ENCODE results near the gene TAPBP.
"Not testable (repeated sequence)": the region's sequence is repeated elsewhere in the genome, so short reads cannot be mapped to it uniquely, and the experiment has no call there.

Gene TAPBP

DNA sequence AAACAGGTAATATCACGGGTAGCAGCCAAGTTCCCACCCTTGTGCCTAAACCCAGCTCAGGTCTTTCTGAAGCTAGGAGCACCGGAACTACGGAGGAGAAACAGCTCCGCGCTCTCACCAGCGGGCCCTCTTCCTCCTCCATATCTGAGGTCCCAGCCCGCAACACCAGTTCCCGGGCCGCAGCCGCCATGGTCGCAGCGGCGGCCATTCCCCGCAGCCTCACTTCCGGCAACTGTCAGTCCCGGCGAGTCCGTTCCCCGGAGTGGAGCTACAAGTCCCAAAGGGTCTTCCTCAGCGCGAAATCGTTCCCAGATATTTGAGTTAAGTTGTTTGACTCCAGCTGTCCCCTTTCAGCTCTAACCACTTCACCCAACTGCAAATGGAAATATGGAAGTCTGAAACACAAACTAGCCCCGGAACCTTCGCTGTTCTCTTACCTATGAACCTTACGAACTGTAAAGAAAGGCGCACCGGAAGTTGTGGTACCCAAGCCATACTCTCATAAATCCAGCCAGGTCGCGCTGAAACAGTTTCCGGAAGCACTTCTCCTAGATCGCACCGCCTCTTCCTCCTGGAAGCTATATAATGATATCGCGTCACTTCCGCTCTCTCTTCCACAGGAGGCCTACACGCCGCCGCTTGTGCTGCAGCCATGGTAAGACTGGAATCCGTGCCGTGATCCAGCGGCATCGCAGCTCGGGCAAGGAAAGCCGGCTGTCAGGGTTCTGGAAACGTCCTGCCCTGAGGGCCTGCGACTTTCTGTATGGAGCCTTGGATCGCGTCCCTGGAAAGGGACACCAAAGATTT, 42.2 kb downstream of the TAPBP start, which contains the start of the genes RPS18 and VPS52:
Gene RPS18, plus strand, starts transcription at position 608 of the 807 bp plus-strand sequence. Its CDS starts 45 bp downstream, at position 653.
Gene VPS52, minus strand, starts transcription at position 409 of the 807 bp plus-strand sequence. Its CDS starts 201 bp downstream, at position 208.
- TF ChIP-seq POLR2A (IDR thresholded peaks at IDR 0.05; ENCODE audit: low read depth, low read length): peak; percentile 98
- peak; percentile 85 for FAIRE-seq
- no peak for DNase-seq (ENCODE audit: insufficient read length, low spot score)

DNA sequence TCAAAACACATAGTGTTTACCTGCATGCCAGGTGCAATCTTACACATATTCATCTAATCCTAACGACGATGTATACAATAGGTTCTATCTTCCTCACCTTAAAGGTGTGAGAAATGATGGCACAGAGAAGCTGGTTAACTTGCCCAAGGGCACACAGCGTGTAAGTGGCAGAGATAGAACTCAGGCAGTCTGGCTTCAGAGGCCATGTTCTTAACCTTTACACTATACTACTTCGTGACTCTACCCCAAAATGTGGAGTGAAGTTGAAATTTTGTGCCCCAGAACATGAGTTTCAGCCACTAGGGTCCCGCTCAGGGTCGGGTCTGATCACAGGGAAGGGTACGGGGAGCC, 42.8 kb downstream of the TAPBP start:
- TF ChIP-seq POLR2A (IDR thresholded peaks at IDR 0.05; ENCODE audit: low read depth, low read length): no peak
- DNase-seq (ENCODE audit: insufficient read length, low spot score) (no peak), FAIRE-seq (no peak)

DNA sequence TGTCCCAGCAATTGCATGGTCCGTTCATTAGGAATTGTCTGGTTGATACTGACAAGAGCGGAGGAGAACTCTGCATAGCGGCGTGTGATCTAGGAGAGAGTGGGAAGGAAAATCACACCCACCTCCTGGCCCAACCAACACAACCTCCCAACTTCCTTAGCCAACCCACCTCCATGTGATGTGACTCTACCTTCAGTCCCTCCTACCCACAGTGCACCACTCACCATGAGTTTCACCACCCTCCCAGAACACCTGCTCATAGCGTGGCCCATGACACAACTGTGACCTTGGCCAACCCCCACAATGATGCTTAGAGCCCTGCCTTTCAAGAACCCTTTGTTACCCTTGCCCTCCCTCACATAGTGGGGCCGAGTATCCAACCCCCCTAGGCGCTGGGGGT, 49.9 kb downstream of the TAPBP start:
- no peak for TF ChIP-seq POLR2A (IDR thresholded peaks at IDR 0.05; ENCODE audit: low read depth, low read length)
- no peak for FAIRE-seq
- DNase-seq (ENCODE audit: insufficient read length, low spot score): no peak

DNA sequence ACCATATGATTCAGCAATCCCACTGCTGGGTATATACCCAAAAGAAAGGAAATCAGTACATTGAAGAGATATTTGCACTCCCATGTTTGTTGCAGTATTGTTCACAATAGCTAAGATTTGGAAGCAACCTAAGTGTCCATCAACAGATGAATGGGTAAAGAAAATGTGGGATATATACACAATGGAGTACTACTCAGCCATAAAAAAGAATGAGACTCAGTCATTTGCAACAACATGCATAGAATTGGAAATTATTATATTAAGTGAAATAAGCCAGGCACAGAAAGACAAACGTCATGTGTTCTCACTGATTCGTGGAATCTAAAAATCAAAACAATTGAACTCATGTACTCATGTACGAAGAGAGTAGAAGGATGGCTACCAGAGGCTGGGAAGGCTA, 51.4 kb downstream of the TAPBP start:
- not testable (repeated sequence) for FAIRE-seq; DNase-seq (ENCODE audit: insufficient read length, low spot score)

GRCh38 chr6:33259032-33259431, 54.8 kb downstream of the TAPBP start:
- no peak for TF ChIP-seq POLR2A (IDR thresholded peaks at IDR 0.05; ENCODE audit: low read depth, low read length)
- DNase-seq (ENCODE audit: insufficient read length, low spot score): no peak
- no peak for FAIRE-seq

- TF ChIP-seq POLR2A (IDR thresholded peaks at IDR 0.05; ENCODE audit: low read depth, low read length): no peak
- FAIRE-seq (no peak), DNase-seq (ENCODE audit: insufficient read length, low spot score) (no peak)
Measured at GRCh38 chr6:33254591-33254990, 59.3 kb downstream of the TAPBP start.

GRCh38 chr6:33252759-33253158, 61.1 kb downstream of the TAPBP start:
- FAIRE-seq: no peak
- no peak for TF ChIP-seq POLR2A (IDR thresholded peaks at IDR 0.05; ENCODE audit: low read depth, low read length)
- no peak for DNase-seq (ENCODE audit: insufficient read length, low spot score)

DNA sequence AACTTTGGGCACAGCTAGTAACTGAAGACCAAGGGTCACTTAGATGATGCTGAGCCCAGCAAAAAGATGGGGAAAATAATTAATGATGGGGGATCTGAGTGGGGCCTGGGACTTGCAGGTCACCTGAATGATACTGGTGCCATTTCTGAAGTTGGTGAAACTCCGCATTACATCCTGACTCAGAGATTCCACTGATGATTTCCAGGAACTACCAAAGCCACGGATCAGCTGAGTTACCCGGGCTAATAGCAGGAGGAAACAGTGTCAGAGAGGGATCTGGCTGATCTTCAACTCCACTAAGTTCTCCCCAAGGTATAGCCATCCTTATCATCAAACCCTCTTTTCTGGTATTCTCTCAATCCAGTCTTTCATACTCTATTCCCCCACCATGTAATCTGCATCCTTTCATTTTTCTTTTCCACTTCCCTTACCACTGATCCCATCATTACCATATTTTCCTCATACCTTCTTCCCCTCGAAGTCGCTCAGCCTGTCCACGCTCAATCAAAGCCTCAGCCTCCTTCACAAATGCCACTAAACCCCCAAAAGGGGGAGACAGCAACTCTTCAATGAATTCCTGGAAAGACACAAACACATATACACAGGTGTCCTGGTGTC, 62.4 kb downstream of the TAPBP start:
- FAIRE-seq (no peak), DNase-seq (ENCODE audit: insufficient read length, low spot score) (no peak)
- no peak for TF ChIP-seq POLR2A (IDR thresholded peaks at IDR 0.05; ENCODE audit: low read depth, low read length)

GRCh38 chr6:33250731-33251130, 63.1 kb downstream of the TAPBP start:
- no peak for DNase-seq (ENCODE audit: insufficient read length, low spot score)
- FAIRE-seq: no peak
- no peak for TF ChIP-seq POLR2A (IDR thresholded peaks at IDR 0.05; ENCODE audit: low read depth, low read length)

- FAIRE-seq (no peak), DNase-seq (ENCODE audit: insufficient read length, low spot score) (no peak)
- TF ChIP-seq POLR2A (IDR thresholded peaks at IDR 0.05; ENCODE audit: low read depth, low read length): no peak
Measured at GRCh38 chr6:33249732-33250630, 63.9 kb downstream of the TAPBP start.

Data from H54 (cell line).